DMS53 (cell line): Measurements from ENCODE around the gene ATXN1L.
"Not testable (repeated sequence)": the region's sequence is repeated elsewhere in the genome, so short reads cannot be mapped to it uniquely, and the experiment has no call there.

Experiments
- DNase-seq: peaks from one replicate; lab custom pipeline; 2025; lab: John Stamatoyannopoulos, UW

The ATXN1L gene

DNA sequence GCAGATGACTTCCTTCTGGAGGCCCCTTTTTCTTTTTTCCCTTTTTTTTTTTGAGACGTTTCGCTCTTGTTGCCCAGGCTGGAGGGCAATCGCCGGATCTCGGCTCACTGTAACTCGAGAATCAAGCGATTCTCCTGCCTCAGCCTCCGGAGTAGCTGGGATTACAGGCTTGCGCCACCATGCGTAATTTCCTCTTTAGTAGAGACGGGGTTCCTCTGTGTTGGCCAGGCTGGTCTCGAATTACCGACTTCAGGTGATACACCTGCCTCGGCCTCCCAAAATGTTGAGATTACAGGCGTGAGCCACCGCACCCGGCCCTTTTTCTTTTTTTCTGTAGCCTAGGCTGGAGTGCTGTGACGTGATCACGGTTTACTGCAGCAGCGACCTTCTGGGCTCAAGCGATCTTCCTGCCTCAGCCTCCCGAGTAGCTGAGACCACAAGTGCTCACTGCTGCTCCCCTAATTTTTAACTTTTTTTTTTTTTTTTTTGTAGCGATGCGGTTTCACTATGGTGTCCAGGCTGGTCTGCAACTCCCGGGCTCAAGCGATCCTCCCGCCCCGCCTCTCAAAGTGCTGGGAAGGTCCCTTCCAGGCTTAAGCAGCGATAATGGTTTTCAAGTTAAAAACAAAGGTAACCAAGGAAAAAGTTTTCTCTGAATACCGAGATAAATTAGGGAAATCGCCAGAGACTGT is 48.6 kb downstream of the ATXN1L start:
- peak; percentile 79 for DNase-seq

GRCh38 chr16:71894921-71895678 is 49.3 kb downstream of the ATXN1L start, which contains the start of gene IST1:
IST1 (plus strand) TSS chr16:71895531; CDS start chr16:71915641, 20,110 bp downstream.
- peak; percentile 98 for DNase-seq

DNA sequence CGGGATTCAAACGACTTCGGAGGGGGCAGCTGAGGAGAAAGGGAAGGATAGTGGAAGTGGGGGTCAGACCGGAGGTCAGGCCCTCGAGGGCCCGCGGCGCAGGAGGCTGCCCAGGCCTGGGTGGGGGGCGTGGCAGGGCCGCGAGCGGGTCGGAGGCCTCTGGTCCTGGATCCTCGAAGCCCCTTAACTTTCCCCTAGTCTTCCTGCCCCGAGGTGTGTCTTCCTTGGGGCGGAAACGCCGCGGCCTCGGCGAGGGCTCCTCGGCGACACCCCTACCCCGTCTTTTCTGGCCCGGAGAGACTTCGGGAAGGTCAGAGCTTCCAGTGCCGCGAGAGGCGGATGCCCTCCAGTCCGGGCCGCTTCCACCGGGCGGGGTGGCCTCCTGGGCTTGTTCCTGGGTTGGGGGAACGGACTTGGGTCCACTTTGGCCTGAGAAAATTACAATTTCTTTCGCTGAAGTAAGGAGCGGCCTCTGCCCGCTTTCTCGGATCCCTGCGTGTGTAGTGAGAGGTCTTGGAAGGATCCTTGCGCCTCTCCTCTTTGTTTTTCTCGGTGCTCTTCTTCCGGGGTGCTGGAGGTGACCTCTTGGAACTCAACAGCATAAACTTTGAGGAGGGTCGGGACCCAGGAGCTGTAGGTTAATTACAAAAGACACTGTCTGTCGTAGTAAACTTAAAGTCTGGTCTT is 50.0 kb downstream of the ATXN1L start:
- peak; percentile 64 for DNase-seq

GRCh38 chr16:71896764-71897368 is 51.1 kb downstream of the ATXN1L start:
- no peak for DNase-seq

GRCh38 chr16:71899171-71899570 is 53.4 kb downstream of the ATXN1L start:
- no peak for DNase-seq

GRCh38 chr16:71902656-71903365 is 57.0 kb downstream of the ATXN1L start:
- DNase-seq = no peak

- DNase-seq = no peak
Observed at GRCh38 chr16:71903608-71904007, 57.8 kb downstream of the ATXN1L start.

GRCh38 chr16:71904239-71904638 is 58.5 kb downstream of the ATXN1L start:
- DNase-seq = no peak

DNA sequence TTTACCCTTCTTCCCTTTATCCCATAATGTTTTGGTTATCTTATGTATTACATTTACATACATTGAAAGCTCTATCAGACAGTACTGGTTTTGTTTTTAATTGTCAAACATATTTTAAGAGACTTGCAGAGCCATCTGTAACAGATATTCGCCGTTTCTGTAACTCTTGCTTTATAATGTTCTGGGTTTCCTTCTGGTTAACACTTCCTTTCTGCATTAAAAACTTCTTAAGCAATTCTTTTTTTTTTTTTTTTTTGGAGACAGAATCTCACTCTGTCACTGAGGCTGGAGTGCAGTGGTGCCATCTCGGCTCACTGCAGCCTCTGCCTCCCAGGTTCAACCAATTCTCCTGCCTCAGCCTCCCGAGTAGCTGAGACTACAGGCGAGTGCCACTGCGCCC is 60.0 kb downstream of the ATXN1L start:
- not testable (repeated sequence) for DNase-seq
